ENCODE results near the gene SCTR. TPM values are rescaled to one million over a fixed set of nuclear protein-coding genes. Genes with fewer than 3 reads are reported as not detected.

Gene SCTR
- total and polyA plus RNA-seq, 2 of the 13 experiments (the other 11 are each of a cell fraction or from before 2014, with no cell fraction given), result not detected

DNA sequence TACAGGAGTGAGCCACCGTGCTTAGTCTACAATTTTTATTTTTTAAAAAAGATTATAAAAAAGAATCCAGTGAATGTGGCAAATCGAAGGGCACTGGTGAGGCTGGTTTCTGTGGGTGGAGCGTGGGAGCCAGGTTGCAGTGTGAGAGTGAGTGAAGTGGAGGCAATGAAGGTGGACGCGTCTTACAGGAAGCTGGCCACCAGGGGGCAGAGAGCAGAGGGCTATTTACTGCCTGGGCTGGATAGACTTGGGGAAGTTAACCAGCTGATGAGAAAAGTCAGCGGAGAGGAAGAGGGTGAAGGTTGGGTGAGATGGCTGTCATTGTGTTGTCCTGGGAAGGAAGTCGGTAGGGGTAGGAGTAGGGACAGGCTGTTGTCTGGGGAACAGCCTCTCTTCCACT is 6.8 kb downstream of the SCTR start (continued):
- TF ChIP-seq PAWR (CRISPR knock-in tag; IDR thresholded peaks at IDR 0.05; ENCODE audit: borderline replicate concordance), result no peak
- TF ChIP-seq, protein P1, sequence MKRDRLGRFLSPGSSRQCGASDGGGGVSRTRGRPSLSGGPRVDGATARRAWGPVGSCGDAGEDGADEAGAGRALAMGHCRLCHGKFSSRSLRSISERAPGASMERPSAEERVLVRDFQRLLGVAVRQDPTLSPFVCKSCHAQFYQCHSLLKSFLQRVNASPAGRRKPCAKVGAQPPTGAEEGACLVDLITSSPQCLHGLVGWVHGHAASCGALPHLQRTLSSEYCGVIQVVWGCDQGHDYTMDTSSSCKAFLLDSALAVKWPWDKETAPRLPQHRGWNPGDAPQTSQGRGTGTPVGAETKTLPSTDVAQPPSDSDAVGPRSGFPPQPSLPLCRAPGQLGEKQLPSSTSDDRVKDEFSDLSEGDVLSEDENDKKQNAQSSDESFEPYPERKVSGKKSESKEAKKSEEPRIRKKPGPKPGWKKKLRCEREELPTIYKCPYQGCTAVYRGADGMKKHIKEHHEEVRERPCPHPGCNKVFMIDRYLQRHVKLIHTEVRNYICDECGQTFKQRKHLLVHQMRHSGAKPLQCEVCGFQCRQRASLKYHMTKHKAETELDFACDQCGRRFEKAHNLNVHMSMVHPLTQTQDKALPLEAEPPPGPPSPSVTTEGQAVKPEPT (CRISPR knock-in tag; IDR thresholded peaks at IDR 0.05; ENCODE audit: low read depth), result no peak
- TF ChIP-seq LCORL (IDR thresholded peaks at IDR 0.05), result no peak
- no peak for TF ChIP-seq LCORL (CRISPR knock-in tag; IDR thresholded peaks at IDR 0.05)
- TF ChIP-seq, protein P2, sequence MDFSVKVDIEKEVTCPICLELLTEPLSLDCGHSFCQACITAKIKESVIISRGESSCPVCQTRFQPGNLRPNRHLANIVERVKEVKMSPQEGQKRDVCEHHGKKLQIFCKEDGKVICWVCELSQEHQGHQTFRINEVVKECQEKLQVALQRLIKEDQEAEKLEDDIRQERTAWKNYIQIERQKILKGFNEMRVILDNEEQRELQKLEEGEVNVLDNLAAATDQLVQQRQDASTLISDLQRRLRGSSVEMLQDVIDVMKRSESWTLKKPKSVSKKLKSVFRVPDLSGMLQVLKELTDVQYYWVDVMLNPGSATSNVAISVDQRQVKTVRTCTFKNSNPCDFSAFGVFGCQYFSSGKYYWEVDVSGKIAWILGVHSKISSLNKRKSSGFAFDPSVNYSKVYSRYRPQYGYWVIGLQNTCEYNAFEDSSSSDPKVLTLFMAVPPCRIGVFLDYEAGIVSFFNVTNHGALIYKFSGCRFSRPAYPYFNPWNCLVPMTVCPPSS (IDR thresholded peaks at IDR 0.05), result no peak
- TF ChIP-seq, protein P3, sequence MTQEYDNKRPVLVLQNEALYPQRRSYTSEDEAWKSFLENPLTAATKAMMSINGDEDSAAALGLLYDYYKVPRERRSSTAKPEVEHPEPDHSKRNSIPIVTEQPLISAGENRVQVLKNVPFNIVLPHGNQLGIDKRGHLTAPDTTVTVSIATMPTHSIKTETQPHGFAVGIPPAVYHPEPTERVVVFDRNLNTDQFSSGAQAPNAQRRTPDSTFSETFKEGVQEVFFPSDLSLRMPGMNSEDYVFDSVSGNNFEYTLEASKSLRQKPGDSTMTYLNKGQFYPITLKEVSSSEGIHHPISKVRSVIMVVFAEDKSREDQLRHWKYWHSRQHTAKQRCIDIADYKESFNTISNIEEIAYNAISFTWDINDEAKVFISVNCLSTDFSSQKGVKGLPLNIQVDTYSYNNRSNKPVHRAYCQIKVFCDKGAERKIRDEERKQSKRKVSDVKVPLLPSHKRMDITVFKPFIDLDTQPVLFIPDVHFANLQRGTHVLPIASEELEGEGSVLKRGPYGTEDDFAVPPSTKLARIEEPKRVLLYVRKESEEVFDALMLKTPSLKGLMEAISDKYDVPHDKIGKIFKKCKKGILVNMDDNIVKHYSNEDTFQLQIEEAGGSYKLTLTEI (CRISPR knock-in tag; conservative IDR thresholded peaks at IDR 0.05), result no peak
- TF ChIP-seq, protein P4, sequence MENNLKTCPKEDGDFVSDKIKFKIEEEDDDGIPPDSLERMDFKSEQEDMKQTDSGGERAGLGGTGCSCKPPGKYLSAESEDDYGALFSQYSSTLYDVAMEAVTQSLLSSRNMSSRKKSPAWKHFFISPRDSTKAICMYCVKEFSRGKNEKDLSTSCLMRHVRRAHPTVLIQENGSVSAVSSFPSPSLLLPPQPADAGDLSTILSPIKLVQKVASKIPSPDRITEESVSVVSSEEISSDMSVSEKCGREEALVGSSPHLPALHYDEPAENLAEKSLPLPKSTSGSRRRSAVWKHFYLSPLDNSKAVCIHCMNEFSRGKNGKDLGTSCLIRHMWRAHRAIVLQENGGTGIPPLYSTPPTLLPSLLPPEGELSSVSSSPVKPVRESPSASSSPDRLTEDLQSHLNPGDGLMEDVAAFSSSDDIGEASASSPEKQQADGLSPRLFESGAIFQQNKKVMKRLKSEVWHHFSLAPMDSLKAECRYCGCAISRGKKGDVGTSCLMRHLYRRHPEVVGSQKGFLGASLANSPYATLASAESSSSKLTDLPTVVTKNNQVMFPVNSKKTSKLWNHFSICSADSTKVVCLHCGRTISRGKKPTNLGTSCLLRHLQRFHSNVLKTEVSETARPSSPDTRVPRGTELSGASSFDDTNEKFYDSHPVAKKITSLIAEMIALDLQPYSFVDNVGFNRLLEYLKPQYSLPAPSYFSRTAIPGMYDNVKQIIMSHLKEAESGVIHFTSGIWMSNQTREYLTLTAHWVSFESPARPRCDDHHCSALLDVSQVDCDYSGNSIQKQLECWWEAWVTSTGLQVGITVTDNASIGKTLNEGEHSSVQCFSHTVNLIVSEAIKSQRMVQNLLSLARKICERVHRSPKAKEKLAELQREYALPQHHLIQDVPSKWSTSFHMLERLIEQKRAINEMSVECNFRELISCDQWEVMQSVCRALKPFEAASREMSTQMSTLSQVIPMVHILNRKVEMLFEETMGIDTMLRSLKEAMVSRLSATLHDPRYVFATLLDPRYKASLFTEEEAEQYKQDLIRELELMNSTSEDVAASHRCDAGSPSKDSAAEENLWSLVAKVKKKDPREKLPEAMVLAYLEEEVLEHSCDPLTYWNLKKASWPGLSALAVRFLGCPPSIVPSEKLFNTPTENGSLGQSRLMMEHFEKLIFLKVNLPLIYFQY (CRISPR knock-in tag; IDR thresholded peaks at IDR 0.05; ENCODE audit: borderline replicate concordance), result no peak
- no peak for TF ChIP-seq RFXAP (CRISPR knock-in tag; IDR thresholded peaks at IDR 0.05; ENCODE audit: borderline replicate concordance)
- TF ChIP-seq, protein P5, sequence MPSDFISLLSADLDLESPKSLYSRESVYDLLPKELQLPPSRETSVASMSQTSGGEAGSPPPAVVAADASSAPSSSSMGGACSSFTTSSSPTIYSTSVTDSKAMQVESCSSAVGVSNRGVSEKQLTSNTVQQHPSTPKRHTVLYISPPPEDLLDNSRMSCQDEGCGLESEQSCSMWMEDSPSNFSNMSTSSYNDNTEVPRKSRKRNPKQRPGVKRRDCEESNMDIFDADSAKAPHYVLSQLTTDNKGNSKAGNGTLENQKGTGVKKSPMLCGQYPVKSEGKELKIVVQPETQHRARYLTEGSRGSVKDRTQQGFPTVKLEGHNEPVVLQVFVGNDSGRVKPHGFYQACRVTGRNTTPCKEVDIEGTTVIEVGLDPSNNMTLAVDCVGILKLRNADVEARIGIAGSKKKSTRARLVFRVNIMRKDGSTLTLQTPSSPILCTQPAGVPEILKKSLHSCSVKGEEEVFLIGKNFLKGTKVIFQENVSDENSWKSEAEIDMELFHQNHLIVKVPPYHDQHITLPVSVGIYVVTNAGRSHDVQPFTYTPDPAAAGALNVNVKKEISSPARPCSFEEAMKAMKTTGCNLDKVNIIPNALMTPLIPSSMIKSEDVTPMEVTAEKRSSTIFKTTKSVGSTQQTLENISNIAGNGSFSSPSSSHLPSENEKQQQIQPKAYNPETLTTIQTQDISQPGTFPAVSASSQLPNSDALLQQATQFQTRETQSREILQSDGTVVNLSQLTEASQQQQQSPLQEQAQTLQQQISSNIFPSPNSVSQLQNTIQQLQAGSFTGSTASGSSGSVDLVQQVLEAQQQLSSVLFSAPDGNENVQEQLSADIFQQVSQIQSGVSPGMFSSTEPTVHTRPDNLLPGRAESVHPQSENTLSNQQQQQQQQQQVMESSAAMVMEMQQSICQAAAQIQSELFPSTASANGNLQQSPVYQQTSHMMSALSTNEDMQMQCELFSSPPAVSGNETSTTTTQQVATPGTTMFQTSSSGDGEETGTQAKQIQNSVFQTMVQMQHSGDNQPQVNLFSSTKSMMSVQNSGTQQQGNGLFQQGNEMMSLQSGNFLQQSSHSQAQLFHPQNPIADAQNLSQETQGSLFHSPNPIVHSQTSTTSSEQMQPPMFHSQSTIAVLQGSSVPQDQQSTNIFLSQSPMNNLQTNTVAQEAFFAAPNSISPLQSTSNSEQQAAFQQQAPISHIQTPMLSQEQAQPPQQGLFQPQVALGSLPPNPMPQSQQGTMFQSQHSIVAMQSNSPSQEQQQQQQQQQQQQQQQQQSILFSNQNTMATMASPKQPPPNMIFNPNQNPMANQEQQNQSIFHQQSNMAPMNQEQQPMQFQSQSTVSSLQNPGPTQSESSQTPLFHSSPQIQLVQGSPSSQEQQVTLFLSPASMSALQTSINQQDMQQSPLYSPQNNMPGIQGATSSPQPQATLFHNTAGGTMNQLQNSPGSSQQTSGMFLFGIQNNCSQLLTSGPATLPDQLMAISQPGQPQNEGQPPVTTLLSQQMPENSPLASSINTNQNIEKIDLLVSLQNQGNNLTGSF (CRISPR knock-in tag; IDR thresholded peaks at IDR 0.05), result no peak
- no peak for TF ChIP-seq GLI4 (CRISPR knock-in tag; IDR thresholded peaks at IDR 0.05; ENCODE audit: borderline replicate concordance)
